Mononuclear cell (primary cell): Measurements from ENCODE around the gene VEPH1. TPM values are rescaled to one million over a fixed set of nuclear protein-coding genes. Genes with fewer than 3 reads are reported as not detected.

Source experiments
- H3K27me3 ChIP-seq: 2 replicates; pipeline ENCODE4 v1.6.0; 2011; ENCODE audit warnings: low read length, control low read depth; ENCODE audit not compliant: insufficient read depth
- H3K4me1 ChIP-seq: 2 replicates; pipeline ENCODE4 v1.5.1; 2011; ENCODE audit warnings: mild to moderate bottlenecking, low read length, control low read depth; ENCODE audit not compliant: insufficient read depth
- H3K4me3 ChIP-seq: 2 replicates; pipeline ENCODE4 v1.5.1; 2011; ENCODE audit warnings: mild to moderate bottlenecking, low read length, moderate library complexity
- H3K9me3 ChIP-seq: 2 replicates; pipeline ENCODE4 v1.5.1; 2011; ENCODE audit warnings: low read depth, mild to moderate bottlenecking, control low read depth, low read length
- total RNA-seq: library from RNA; depleted of rRNA; stranded (reverse); fragments of >200 nt; gene quantifications from one replicate; pipeline ENCODE4 v1.2.3, GENCODE V29; 2012

Gene VEPH1
- total RNA-seq, 1 donor = 8.8 TPM

DNA sequence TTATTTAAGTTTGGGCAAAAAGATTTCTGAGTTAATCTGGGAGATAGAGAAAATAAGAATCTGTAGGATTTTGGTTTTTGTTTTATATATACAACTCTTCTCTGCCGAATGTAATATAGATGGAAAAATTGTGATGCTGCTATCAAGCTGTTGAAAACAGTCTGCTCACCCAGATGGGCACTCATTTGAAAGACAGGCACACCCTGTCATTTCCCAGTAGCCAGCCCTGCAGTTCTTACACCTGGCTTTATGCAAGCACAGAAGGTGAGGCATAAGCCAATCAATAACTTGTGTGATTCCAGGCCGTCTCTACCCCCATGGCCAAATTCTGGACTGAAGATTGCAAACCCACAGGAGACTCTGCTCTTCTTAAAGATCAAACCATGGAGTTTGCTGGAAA is 93.7 kb downstream of the VEPH1 start:
- no peaks in the 10 kb centered on the region for H3K9me3 ChIP-seq
- H3K4me3 ChIP-seq = no peak overlapping the region
- no peaks in the 10 kb centered on the region for H3K4me1 ChIP-seq
- H3K27me3 ChIP-seq = no peaks in the 10 kb centered on the region

DNA sequence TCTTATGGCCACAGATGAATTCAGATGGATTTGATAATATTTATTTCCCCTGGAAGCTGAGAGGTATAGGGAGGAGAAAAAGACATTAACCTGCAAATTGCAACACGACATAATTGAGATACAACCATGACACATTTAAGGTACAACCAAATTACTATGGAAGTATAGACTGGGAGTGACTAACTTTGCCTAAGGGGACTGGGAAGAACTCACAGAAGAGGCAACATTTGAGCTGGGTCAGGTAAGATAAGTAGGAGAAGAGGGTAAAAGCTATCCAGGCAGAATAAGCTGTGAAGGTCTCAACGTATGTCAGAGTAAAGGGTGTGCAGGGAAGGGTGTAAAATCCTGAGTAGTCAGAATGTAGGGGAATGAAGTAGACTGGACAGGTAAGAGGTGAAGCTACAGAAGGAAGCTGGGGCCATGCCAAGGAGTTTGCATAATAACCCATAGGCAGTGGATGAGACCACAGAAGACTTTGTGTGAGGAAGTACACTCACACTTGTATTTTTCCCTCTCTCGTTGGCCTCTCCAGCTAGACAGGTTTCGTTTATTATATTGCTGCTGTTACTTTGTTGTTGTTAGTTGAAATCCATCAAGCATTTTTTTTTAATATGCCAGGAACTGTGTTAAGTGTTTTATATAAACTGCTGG is 94.6 kb downstream of the VEPH1 start:
- Histone ChIP-seq H3K27me3 (no peaks in the 10 kb centered on the region), H3K9me3 (no peaks in the 10 kb centered on the region), H3K4me1 (no peaks in the 10 kb centered on the region), H3K4me3 (no peak overlapping the region)

DNA sequence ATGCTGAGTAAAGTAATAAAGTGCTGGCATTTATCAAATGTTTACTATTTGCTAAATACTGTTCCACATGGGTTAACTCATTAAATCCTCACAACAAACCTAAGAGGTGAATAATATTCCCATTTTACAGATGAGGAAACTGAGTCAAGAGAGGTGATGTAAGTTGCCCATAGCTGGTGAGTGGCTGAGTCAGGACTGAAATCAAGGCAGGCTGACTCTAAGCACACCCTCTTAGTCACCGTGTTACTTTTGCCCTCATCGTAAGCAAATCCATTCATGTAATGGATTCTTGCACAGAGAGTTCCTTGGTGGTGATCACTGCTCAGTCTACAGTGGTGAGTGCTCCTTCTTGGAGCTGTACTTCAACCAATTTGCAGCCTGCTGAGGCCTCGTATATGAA is 95.4 kb downstream of the VEPH1 start:
- Histone ChIP-seq H3K4me3 (no peak overlapping the region), H3K9me3 (no peaks in the 10 kb centered on the region), H3K4me1 (no peaks in the 10 kb centered on the region), H3K27me3 (no peaks in the 10 kb centered on the region)

DNA sequence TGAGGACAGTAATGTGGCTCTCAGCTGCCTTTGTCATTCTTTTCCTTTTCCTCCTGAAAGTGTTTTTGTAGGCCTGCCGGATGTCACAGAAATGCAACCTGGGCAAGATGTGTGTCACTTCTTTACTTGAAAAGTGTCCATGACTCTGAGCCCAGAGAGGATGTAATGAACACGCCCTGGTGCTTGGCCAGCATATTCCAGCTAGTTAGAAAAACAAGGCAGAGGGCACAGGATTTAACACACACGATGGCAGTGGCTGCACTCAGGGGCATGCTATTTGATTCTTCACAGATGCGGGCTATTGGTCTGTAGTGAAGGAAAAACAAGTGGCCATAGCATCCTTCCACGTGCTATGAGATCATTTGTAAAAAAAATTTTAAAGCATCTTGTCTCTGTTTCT is 96.8 kb downstream of the VEPH1 start:
- Histone ChIP-seq H3K9me3 (no peaks in the 10 kb centered on the region), H3K4me1 (no peaks in the 10 kb centered on the region), H3K4me3 (no peak overlapping the region), H3K27me3 (no peaks in the 10 kb centered on the region)

DNA sequence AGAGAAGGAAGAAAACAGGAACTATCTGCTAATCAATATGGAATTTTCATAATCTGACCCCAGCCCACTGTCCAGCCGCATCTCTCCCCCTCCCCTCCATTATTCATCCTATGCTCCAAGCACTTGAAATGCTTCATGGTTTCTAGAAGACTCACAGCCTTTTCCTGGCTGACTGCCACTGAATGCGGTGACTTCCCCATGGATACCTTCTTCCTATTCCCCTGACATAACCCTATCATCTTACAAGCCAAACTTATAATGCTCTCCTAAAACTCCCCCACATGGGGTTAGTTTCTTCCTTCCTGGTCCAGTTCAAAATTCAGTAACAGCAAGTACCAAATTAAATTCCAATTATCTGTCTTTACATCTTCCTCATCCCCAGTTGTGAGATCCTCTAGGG is 97.8 kb downstream of the VEPH1 start:
- no peaks in the 10 kb centered on the region for H3K27me3 ChIP-seq
- H3K4me1 ChIP-seq = no peaks in the 10 kb centered on the region
- H3K9me3 ChIP-seq = no peaks in the 10 kb centered on the region
- H3K4me3 ChIP-seq = no peak overlapping the region

DNA sequence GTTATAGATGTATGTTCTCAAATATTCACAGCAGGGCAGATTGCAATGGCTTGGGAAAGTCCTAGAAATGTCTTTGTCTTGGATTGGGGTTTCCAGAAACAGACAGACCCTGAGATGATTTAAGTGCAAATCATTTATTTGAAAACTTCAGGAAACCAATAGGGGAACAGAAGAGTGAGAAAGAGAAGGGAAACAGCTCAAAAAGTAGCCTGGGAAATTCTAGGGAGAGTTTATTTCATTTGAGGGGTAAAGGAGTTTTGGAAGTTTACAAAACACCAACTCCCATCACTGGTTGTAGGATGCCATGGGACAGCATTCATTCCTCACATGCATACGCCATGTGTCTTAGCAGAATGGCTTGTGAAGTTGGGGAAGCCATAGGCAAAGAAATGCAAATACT is 98.8 kb downstream of the VEPH1 start:
- H3K9me3 ChIP-seq = no peaks in the 10 kb centered on the region
- no peak overlapping the region for H3K4me3 ChIP-seq
- H3K4me1 ChIP-seq = no peaks in the 10 kb centered on the region
- H3K27me3 ChIP-seq = no peaks in the 10 kb centered on the region

DNA sequence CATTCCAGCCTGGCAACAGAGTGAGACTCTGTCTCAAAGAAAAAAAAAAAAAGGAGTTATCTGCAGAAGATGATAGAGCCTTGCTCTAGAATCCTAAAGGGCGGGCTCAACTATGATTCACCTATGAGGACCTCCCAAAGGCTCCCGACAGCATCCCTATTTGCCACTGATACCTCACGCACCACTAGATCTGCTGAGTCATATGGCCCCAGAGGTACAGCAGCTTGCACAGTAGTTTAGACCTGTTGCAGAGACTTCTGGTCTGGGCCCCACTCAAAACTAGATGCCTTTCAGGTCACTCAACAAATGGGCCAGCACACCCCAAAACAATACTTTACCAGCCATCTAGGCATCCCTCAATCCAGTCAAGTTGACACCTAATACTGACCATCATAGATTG is 104.6 kb downstream of the VEPH1 start:
- no peaks in the 10 kb centered on the region for H3K9me3 ChIP-seq
- H3K4me1 ChIP-seq = no peaks in the 10 kb centered on the region
- H3K4me3 ChIP-seq = no peak overlapping the region
- no peaks in the 10 kb centered on the region for H3K27me3 ChIP-seq

DNA sequence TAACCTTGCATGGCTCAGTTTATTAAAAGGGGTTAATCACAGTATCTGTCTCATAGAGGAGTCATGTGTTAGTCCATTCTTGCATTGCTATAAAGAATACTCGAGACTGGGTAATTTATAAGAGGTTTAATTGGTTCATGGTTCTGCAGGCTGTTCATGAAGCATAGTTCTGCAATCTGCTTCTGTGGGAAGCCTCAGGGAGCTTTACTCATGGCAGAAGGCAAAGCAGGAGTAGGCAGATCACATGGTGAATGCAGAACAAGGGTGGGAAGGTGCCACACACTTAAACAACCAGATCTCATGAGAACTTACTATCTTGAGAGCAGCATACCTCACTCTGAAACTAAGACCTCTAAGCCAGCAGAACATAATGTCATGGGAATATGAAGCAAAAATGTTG is 108.8 kb downstream of the VEPH1 start:
- no peaks in the 10 kb centered on the region for H3K9me3 ChIP-seq
- no peaks in the 10 kb centered on the region for H3K27me3 ChIP-seq
- no peaks in the 10 kb centered on the region for H3K4me1 ChIP-seq
- no peak overlapping the region for H3K4me3 ChIP-seq

DNA sequence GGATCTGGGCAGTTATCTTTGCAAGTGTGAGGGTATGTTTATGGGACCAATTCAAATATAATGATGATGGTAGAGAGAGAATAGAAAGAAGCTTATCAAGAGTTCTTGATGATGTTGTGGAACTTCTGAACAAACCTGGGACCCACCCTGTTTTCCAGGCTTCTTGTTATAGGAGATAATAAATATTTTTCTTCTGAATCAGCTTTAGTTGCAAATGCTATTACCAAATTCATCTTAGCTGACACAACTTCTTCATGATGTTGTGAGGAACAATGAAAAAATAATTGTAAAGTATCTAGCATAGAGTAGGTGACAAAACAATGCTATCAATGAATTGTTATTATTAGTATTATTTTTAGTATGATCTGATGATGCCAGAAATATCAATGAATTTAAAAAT is 110.1 kb downstream of the VEPH1 start:
- Histone ChIP-seq H3K9me3 (no peaks in the 10 kb centered on the region), H3K4me3 (no peak overlapping the region), H3K4me1 (no peaks in the 10 kb centered on the region), H3K27me3 (no peaks in the 10 kb centered on the region)

DNA sequence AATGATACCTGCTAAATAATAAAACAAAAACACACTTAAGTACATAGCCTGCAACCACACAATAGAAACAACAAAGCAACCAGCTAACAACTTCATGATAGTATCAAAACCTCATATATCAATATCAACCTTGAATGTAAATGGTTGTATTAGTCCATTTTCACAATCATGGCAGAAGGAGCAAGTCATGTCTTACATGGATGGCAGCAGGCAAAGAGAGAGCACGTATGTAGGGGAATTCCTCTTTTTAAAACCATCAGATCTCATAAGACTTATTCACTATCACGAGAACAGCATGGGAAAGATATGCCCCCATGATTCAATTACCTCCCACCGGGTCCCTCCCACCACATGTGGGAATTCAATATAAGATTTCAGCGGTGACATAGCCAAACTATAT is 111.1 kb downstream of the VEPH1 start:
- Histone ChIP-seq H3K4me1 (no peaks in the 10 kb centered on the region), H3K4me3 (no peak overlapping the region), H3K9me3 (no peaks in the 10 kb centered on the region), H3K27me3 (no peaks in the 10 kb centered on the region)

DNA sequence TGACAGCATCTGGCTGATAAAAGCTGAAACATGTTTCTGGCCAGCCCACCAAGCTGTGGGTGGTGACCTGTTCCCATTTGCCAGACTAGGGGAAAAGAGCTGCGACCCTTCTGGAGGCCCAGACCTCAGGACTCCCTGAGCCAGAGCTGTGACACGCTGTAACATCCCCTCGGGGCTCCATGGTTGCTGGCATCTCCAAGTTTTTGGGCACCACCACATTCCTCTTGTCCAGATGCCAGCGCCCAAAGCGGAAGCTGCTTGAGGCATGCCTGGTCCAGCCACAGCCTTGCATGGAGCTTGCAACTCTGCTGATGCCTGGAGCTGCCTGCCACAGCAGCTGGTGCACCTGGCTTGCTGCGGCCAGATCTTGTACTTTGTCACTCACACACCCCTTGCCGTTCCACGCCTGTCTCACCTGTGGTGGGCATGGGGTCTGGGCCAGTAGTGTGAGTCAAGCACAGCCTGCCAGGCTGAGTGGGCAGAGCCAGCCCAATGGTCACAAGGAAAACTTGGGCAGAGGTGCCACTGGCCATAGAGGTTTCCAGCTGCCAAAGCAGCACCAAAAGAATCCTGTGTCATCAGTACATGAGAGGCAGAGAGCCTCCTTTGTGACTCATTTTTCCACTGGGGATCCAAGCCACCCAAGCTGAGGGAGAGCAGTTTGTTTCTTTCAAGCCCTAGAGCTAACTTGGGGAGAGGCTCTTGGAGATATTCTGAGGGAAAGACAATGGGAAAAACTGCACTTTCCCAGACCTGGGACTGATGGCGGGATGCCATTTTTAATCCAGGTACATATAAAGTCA is 112.3 kb downstream of the VEPH1 start:
- Histone ChIP-seq H3K4me3 (no peak overlapping the region), H3K27me3 (no peaks in the 10 kb centered on the region), H3K9me3 (no peaks in the 10 kb centered on the region), H3K4me1 (no peaks in the 10 kb centered on the region)

DNA sequence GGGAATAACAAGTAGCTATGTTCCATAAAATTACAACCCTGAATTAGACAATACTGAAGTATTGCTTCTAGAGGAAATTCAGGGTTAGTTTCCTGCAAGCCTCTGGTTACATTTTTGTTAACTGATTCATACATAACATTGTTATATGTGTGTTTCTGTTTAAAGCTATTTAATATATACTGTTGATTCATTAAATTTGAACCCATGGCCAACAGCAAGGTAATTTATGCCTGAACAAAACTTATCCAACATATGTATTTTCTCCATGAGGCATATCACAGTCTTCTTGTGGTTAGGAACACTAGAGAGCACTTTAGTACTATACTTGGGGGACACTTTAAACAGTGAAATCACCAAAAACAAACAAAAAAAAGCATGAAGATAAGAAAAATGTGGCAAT is 114.2 kb downstream of the VEPH1 start:
- Histone ChIP-seq H3K4me3 (no peak overlapping the region), H3K9me3 (no peaks in the 10 kb centered on the region), H3K4me1 (no peaks in the 10 kb centered on the region), H3K27me3 (no peaks in the 10 kb centered on the region)

DNA sequence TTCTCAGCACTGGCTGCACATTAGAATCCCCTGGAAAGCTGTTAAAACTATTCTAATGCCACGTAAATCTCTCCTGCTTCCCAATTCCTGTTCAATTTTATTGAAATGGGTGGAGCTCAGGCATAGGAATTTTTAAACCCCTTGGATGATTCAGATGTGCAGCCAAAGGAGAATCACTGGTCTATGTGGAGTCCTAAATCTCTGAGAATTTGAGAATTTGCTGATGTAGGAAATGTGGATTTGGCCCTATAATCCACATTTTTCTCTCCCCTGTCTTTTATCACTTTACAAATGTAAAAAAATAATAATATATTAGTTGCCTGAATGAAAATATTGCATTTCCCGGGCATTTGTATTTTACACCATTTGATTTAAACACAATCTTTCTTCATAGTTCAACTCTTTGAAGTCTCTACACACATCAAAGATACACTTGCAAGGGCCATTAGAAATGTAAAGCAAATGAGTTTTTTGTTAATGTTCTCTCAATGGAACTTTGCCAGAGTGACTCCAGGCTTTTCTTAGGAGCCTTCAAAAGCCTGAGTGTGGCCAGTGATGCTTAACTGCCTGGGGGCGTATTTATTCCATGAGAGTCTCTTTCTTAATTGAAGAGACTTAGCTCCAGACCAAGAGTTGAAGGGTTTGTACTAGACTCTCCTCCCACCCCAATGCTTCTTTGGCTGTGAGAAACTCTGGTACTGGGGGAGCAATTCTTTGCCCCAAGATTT is 115.3 kb downstream of the VEPH1 start:
- Histone ChIP-seq H3K9me3 (no peaks in the 10 kb centered on the region), H3K27me3 (no peaks in the 10 kb centered on the region), H3K4me1 (no peaks in the 10 kb centered on the region)

DNA sequence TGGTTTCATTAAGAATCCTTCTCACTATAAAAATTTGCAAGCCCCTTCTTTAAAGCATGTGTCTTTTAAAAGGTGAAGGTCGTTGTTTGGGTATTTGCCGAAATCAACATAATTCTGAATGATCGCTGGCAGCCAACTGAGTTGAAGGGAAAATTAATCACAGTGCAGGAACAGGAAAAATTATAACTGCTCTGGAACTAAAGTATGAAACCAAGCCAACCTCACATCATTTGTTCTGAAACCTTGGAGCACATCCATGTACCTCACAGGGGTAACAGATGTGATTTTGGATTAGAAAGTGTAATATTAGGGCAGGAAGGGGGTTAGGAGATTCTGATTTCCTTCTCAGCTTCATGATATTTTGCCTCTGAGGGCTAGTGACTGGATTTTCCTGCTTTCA is 118.7 kb downstream of the VEPH1 start:
- Histone ChIP-seq H3K4me1 (no peaks in the 10 kb centered on the region), H3K9me3 (no peaks in the 10 kb centered on the region), H3K27me3 (no peaks in the 10 kb centered on the region), H3K4me3 (no peak overlapping the region)

More for the DNA sequence above, 115.3 kb downstream of the VEPH1 start:
- H3K4me3 ChIP-seq = no peak overlapping the region

DNA sequence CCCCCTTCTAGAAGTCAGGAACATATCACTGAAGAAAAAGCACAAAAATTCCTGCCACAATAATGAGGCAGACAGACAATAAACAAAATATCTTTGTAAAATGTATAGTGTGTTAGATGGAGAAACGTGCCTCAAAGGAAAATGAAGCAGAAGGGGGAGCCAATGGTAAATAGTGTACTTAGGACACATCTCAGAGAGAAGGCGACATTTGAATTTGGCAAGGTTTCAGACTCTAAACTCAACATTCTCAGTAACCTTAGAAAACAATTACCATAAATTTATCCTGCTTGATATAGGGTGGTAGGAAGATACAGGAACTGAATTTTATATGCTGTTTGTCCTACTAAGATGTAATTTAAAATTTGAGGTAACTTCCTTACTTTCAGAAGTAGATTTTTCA is 119.2 kb downstream of the VEPH1 start:
- Histone ChIP-seq H3K4me1 (no peaks in the 10 kb centered on the region), H3K4me3 (no peak overlapping the region)

More for the DNA sequence above, 119.2 kb downstream of the VEPH1 start:
- Histone ChIP-seq H3K27me3 (no peaks in the 10 kb centered on the region), H3K9me3 (no peaks in the 10 kb centered on the region)
